GM12878 (cell line): Measurements from ENCODE around the gene TLCD3B. TPM values are rescaled to one million over a fixed set of nuclear protein-coding genes. Genes with fewer than 3 reads are reported as not detected.

Experiments
- ATF7 ChIP-seq: fragments of 450-650 bp; IDR thresholded peaks from 2 replicates; pipeline ENCODE4 v1.6.1; 2016; ENCODE audit warnings: low read depth, mild to moderate bottlenecking
- BRCA1 ChIP-seq: IDR thresholded peaks from 2 replicates; pipeline ENCODE4 v1.6.1; 2011; ENCODE audit warnings: low read depth, low read length, improper control_type of control experiment
- CEBPB ChIP-seq, 2 experiments: fragments of 150-350 bp in 1 of 2; IDR thresholded peaks; 2 replicates each; pipeline ENCODE4 v1.6.1; 2012 to 2014; ENCODE audit warnings: low read depth in 2 of 2, low read length in 2 of 2, borderline replicate concordance in 1 of 2, inconsistent platforms in 1 of 2
- CREB1 ChIP-seq: IDR thresholded peaks from 2 replicates; pipeline ENCODE4 v1.6.1; 2012; ENCODE audit warnings: low read depth, mild to moderate bottlenecking, inconsistent platforms
- HSF1 ChIP-seq: fragments of 150-350 bp; IDR thresholded peaks from 2 replicates; pipeline ENCODE4 v1.6.1; 2014; ENCODE audit warnings: mild to moderate bottlenecking, low read depth, low read length
- IKZF1 ChIP-seq: fragments of 450-650 bp; conservative IDR thresholded peaks from 2 replicates; pipeline ENCODE4 v1.6.1; 2017; ENCODE audit warnings: antibody characterized with exemption, mild to moderate bottlenecking
- KDM1A ChIP-seq: fragments of 200-600 bp; sonication (generic); IDR thresholded peaks from 2 replicates; pipeline ENCODE4 v1.6.1; 2016; ENCODE audit warnings: borderline replicate concordance
- MTA3 ChIP-seq: IDR thresholded peaks from 2 replicates; pipeline ENCODE4 v1.6.1; 2012; ENCODE audit warnings: low read length, inconsistent platforms, borderline replicate concordance
- RUNX3 ChIP-seq: IDR thresholded peaks from 2 replicates; pipeline ENCODE4 v1.6.1; 2012; ENCODE audit warnings: low read length, inconsistent platforms
- SRF ChIP-seq, 2 experiments: IDR thresholded peaks; 2 replicates each; pipeline ENCODE4 v1.6.1; 2011; ENCODE audit warnings: low read depth in 2 of 2, low read length in 2 of 2, mild to moderate bottlenecking in 1 of 2, moderate library complexity in 1 of 2
- TCF7 ChIP-seq: IDR thresholded peaks from 2 replicates; pipeline ENCODE4 v1.6.1; 2014; ENCODE audit warnings: antibody characterized with exemption, borderline replicate concordance
- ZNF592 ChIP-seq: fragments of 450-650 bp; IDR thresholded peaks from 2 replicates; pipeline ENCODE4 v1.6.1; 2017; ENCODE audit warnings: mild to moderate bottlenecking, moderate library complexity
- polyA plus RNA-seq, 11 experiments: library from polyadenylated mRNA; depleted of rRNA in 4 of 11; unstranded in 6 of 11; stranded (reverse) in 5 of 11; fragments of >200 nt; fragmentation: Nextera tagmentation in 4 of 11; fragmentation: Illumina TruSeq in 1 of 11; extraction: Ambion mirVana in 4 of 11; extraction: Trizol in 1 of 11; gene quantifications; 1 replicate in 1 of 11; 2 replicates in 10 of 11; pipeline versions ENCODE4 v1.2.1 to v1.2.3, GENCODE V29; 2011 to 2016; ENCODE audit warnings: inconsistent platforms in 2 of 11, missing spikeins in 2 of 11, low read depth in 1 of 11
- total RNA-seq, 4 experiments: library from RNA; depleted of rRNA in 3 of 4; stranded (reverse); fragments of >200 nt in 3 of 4; fragmentation: Illumina TruSeq in 1 of 4; extraction: Trizol in 1 of 4; gene quantifications; 2 replicates each; pipeline versions ENCODE4 v1.2.1 to v1.2.3, GENCODE V29; 2013 to 2021

The TLCD3B gene
- total and polyA plus RNA-seq, 10 of the 15 experiments (the other 5 are each of a cell fraction or from before 2014, with no cell fraction given), result 0.05 to 0.51 (median 0.18) TPM; not detected in 4

- TF ChIP-seq HSF1 (no peak), CEBPB (IDR thresholded peaks at IDR 0.05; ENCODE audit: borderline replicate concordance in 1 of 2, low read depth in 2 of 2, low read length in 2 of 2) (no peak), KDM1A (no peak), CREB1 (peak; percentile 98), RUNX3 (peak; percentile 65; the same call in 1 of the 2 replicates), IKZF1 (peak; percentile 89), BRCA1 (peak; percentile 27; the same call in 1 of the 2 replicates), TCF7 (no peak), SRF (IDR thresholded peaks at IDR 0.05; ENCODE audit: low read depth in 2 of 2, low read length in 2 of 2) (no peak), ZNF592 (no peak), ATF7 (peak; percentile 79), MTA3 (no peak; the same call in 1 of the 2 replicates)
Measured at GRCh38 chr16:29995911-29996765, 34.9 kb downstream of the TLCD3B start, which contains the start of gene INO80E (continued).
